HG03175 (cell line): ENCODE data around the gene VAMP5.

ENCODE experiments used
- ATAC-seq: cut with Tn5 transposase; IDR thresholded peaks from one replicate; pipeline ENCODE4 v1.9.1; 2021; ENCODE audit warnings: mild to moderate bottlenecking, moderate library complexity; ENCODE audit not compliant: unreplicated experiment

The VAMP5 gene

GRCh38 chr2:85623991-85624390 lies 39.8 kb downstream of the VAMP5 start:
- no peak for ATAC-seq

GRCh38 chr2:85628658-85629057 lies 44.4 kb downstream of the VAMP5 start:
- ATAC-seq, result no peak

GRCh38 chr2:85631316-85631715 lies 47.1 kb downstream of the VAMP5 start:
- ATAC-seq, result no peak

- ATAC-seq, result no peak
These were observed 50.8 kb downstream of the VAMP5 start for GRCh38 chr2:85635011-85635410.

GRCh38 chr2:85635636-85636035 lies 51.4 kb downstream of the VAMP5 start:
- ATAC-seq, result no peak

- no peak for ATAC-seq
These were observed 58.5 kb downstream of the VAMP5 start for GRCh38 chr2:85642725-85643124.
